GM12872 (cell line): ENCODE measurements around the gene POLN.

ENCODE experiments used
- CTCF ChIP-seq: IDR thresholded peaks from 3 replicates; pipeline ENCODE4 v1.5.1; 2011; ENCODE audit warnings: low read depth, mild to moderate bottlenecking, low read length, moderate library complexity; ENCODE audit not compliant: insufficient read depth

Gene POLN

GRCh38 chr4:2142630-2143427, 99.1 kb downstream of the POLN start:
- no peak for TF ChIP-seq CTCF

GRCh38 chr4:2141762-2142451, 100.0 kb downstream of the POLN start:
- TF ChIP-seq CTCF: no peak

DNA sequence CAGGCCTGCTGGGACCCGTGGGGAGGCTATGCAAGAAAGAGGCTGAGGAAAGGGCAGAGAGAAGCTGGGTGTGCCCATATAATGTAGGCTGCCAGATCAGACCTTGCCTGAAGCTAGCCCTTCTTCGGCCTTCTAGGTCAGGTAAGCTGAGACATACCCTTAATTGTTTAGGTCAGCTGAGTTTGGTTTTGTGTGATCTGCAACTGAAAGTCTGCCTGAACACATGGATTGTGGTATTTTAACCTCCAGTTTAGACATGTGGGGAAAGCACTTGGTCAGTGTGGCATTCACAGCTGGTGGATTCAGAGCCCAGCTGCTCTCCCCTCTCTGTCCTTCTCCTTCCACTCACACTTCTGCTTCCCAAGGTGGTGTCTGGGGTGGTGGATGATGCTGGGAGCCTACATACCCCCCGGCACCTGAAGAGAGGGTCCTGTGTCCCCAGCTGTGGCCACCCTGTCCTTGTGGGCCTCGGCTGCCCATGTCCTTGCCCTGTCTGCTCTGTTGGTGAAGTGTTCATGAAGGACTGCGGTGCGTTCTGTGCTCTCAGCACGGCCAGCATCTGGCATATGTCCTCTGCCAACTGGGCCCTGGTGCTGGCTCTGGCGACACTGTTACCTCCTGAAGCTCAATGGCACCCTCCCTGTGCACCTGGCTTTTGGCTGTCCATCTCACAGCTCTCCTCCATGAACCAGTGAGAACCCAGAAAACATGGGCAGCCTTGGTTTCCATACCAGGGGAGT, 100.7 kb downstream of the POLN start:
- TF ChIP-seq CTCF: no peak

DNA sequence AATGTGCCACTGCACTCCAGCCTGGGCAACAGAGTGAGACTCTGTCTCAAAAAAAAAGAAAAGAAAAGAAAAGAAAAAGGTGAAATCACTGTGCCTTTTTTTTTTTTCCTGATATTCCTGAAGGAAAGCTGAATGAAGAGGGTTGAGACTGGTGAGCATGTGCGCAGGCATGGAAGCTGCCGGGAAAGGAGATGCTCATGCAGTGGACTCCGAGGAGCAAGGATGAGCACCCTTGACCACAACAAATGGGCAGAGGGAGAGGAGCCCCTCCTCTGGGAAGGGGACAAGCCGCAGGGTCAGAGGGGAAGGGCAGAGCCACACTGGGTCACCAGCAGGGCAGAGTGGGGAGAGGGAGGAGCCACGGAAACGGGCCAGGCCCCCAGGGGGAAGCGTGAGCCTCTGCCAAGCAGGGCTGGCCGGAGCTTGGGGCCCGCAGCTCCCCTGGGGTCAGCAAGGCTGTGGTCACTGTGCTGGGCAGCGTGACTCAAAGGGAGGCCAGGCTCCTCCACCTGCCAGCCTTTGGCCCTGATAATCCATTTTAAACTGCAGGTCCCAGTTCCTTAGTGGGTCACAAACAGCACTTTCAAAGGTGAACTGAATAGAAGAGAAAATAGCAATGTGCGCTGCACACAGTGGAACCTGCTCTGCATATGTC, 102.9 kb downstream of the POLN start:
- TF ChIP-seq CTCF: no peak

- no peak for TF ChIP-seq CTCF
Observed at GRCh38 chr4:2136726-2137125, 105.2 kb downstream of the POLN start.

- TF ChIP-seq CTCF: no peak
Observed at GRCh38 chr4:2135083-2135482, 106.8 kb downstream of the POLN start.

- TF ChIP-seq CTCF: no peak
Observed at GRCh38 chr4:2132438-2132837, 109.5 kb downstream of the POLN start.
